Measurements from ENCODE around the gene CAPZB. TPM values are rescaled to one million over a fixed set of nuclear protein-coding genes. Genes with fewer than 3 reads are reported as not detected.

The CAPZB gene
- total and polyA plus RNA-seq, 10 donors: 139 to 386 (median 277) TPM

DNA sequence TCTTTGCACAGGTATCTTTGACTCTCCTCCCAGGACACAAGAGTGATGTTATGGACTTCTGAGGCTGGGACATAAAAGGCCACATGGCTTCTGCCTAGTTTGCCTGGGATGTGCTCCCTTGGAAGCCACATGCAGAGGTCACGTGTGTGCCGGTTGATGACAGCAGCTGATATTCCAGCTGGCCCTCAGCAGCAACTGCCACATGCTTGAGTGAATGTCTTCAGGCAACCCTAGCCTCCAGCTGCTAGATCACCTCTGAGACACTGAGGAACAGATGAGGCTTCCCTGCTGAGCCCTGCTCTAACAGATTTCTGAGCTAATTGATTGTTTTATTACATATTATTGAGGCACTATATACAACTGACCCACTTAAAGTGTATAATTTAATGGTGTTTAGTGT lies 185.1 kb downstream of the CAPZB start:
- H3K36me3 ChIP-seq: peaks cover 0 to 37% (median 27%) of the 10 kb centered on the region in 6 donors
- no peak for DNase-seq
- WGBS, 5 donors: 86 to 100% (median 94%) methylated on average over 2 of the region's 2 CpGs
- H3K27ac ChIP-seq: no peak overlapping the region
- H3K4me3 ChIP-seq: no peak overlapping the region
- intact Hi-C loops (cut with DNase I; ENCODE audit: low total_unique reads): no loop called here
- TF ChIP-seq, protein P1, sequence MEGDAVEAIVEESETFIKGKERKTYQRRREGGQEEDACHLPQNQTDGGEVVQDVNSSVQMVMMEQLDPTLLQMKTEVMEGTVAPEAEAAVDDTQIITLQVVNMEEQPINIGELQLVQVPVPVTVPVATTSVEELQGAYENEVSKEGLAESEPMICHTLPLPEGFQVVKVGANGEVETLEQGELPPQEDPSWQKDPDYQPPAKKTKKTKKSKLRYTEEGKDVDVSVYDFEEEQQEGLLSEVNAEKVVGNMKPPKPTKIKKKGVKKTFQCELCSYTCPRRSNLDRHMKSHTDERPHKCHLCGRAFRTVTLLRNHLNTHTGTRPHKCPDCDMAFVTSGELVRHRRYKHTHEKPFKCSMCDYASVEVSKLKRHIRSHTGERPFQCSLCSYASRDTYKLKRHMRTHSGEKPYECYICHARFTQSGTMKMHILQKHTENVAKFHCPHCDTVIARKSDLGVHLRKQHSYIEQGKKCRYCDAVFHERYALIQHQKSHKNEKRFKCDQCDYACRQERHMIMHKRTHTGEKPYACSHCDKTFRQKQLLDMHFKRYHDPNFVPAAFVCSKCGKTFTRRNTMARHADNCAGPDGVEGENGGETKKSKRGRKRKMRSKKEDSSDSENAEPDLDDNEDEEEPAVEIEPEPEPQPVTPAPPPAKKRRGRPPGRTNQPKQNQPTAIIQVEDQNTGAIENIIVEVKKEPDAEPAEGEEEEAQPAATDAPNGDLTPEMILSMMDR (IDR thresholded peaks at IDR 0.05 in 8 of 11, conservative IDR thresholded peaks at IDR 0.05 in 3 of 11): no peak
- TF ChIP-seq POLR2A (IDR thresholded peaks at IDR 0.05): no peak
- TF ChIP-seq POLR2AphosphoS5 (IDR thresholded peaks at IDR 0.05): no peak
- H3K27me3 ChIP-seq (replicated peaks in 1 of 7): no peaks in the 10 kb centered on the region
- no peaks in the 10 kb centered on the region for H3K4me1 ChIP-seq
- H3K9me3 ChIP-seq: peaks cover 0 to 13% (median 6%) of the 10 kb centered on the region in 8 donors

DNA sequence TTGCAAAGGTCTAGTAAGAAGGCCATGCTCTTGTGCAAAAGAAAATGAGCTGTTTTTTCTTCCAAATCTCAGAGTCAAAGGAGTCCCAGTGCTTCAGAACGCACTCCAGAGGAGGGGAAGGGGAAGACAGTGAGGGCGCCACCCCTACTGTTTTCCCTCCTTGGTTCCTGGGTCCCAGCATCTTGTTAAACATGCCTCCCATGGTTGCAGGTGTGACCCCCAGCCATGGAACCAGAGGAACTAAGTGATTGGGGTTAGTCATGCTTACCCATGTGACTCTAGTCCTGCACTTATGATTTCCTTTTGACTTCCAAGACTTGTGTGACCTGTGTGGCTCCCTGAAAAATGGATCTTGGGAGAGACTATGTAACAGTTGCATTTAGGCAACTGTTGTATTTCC lies 190.7 kb downstream of the CAPZB start:
- Histone ChIP-seq H3K27me3 (replicated peaks in 1 of 7) (no peaks in the 10 kb centered on the region), H3K9me3 (peaks cover 2 to 42% (median 29%) of the 10 kb centered on the region in 8 donors), H3K4me3 (no peak overlapping the region), H3K27ac (no peak overlapping the region), H3K4me1 (no peaks in the 10 kb centered on the region), H3K36me3 (peaks cover 0 to 15% (median 0%) of the 10 kb centered on the region in 6 donors)
- 73 to 97% (median 96%) methylated on average over 2 of the region's 2 CpGs for WGBS, 5 donors
- DNase-seq: no peak
- intact Hi-C loops (cut with DNase I; ENCODE audit: low total_unique reads): no loop called here
- TF ChIP-seq POLR2AphosphoS5 (IDR thresholded peaks at IDR 0.05) (no peak), POLR2A (IDR thresholded peaks at IDR 0.05) (no peak)
- TF ChIP-seq, protein P1 (IDR thresholded peaks at IDR 0.05 in 8 of 11, conservative IDR thresholded peaks at IDR 0.05 in 3 of 11): no peak

DNA sequence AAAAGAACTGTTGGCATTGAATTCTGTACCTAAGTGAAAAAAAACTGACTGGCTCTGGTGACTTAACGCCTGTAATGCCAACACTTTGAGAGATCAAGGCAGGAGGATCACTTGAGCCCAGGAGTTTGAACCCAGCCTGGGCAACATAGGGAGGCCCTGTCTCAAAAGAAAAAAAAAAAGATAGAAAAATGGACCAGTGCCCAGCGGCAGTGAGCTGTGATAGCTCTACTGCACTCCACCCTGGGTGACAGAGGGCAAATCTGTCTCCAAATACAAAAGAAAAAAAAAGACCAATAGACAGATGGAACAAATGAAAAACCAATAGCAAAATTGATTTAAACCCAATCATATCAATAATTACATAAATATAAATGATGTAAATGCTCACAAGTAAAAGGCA lies 196.1 kb downstream of the CAPZB start:
- peaks cover 0 to 15% (median 4%) of the 10 kb centered on the region in 6 donors for H3K4me1 ChIP-seq
- H3K36me3 ChIP-seq: peaks cover 0 to 11% (median 0%) of the 10 kb centered on the region in 6 donors
- TF ChIP-seq POLR2AphosphoS5 (IDR thresholded peaks at IDR 0.05) (no peak), POLR2A (IDR thresholded peaks at IDR 0.05) (no peak)
- TF ChIP-seq, protein P1 (IDR thresholded peaks at IDR 0.05 in 8 of 11, conservative IDR thresholded peaks at IDR 0.05 in 3 of 11): no peak
- no peak for DNase-seq
- no peak overlapping the region for H3K27ac ChIP-seq
- intact Hi-C loops (cut with DNase I; ENCODE audit: low total_unique reads): no loop called here
- H3K27me3 ChIP-seq (replicated peaks in 1 of 7): peaks cover 0 to 16% (median 0%) of the 10 kb centered on the region in 7 donors
- peak overlapping the region in 6 of 8 donors; percentile 31 to 64 (median 40) for H3K4me3 ChIP-seq
- 54 to 76% (median 60%) methylated on average over 2 of the region's 2 CpGs for WGBS, 5 donors
- peaks cover 0 to 23% (median 15%) of the 10 kb centered on the region in 8 donors for H3K9me3 ChIP-seq

Small RNAs within 50 kb of the gene (small RNA-seq; reads per million reads assigned to genes)
- gene RN7SL277P: 0 to 0.12 (median 0) reads per million in 4 donors
- 0 reads per million in 4 donors for gene RNU4-28P
- 0 reads per million in 4 donors for gene RNU6-1099P

Other genes with a start within 250 kb of the CAPZB start
- 10 to 100 TPM; 20.9 to 45.6 (median 32.2) TPM for gene EMC1, start 234.0 kb downstream of the CAPZB start, total RNA-seq
- gene EMC1, start 234.0 kb downstream of the CAPZB start, polyA plus RNA-seq: 1 to 10 TPM; 5.1 to 9.7 (median 5.6) TPM
- gene MRTO4, start 233.7 kb downstream of the CAPZB start, total RNA-seq: 10 to 100 TPM; 12.1 to 31.6 (median 20.7) TPM
- 10 to 100 TPM; 41.3 to 44.1 (median 43.2) TPM for gene MRTO4, start 233.7 kb downstream of the CAPZB start, polyA plus RNA-seq
- 1 to 10 TPM in 4 of 7 donors, under 1 TPM in 3; 0.60 to 2.2 (median 1.4) TPM for gene AKR7A3, start 196.8 kb downstream of the CAPZB start, total RNA-seq
- gene AKR7A3, start 196.8 kb downstream of the CAPZB start, polyA plus RNA-seq: 1 to 10 TPM in 2 of 3 donors, under 1 TPM in 1; 0.55 to 1.8 (median 1.0) TPM
- gene AKR7A2, start 173.4 kb downstream of the CAPZB start, total RNA-seq: 10 to 100 TPM; 31.4 to 68.4 (median 34.6) TPM
- gene AKR7A2, start 173.4 kb downstream of the CAPZB start, polyA plus RNA-seq: 10 to 100 TPM; 14.6 to 35.5 (median 28.6) TPM
- gene SLC66A1, start 173.2 kb downstream of the CAPZB start, total RNA-seq: 10 to 100 TPM; 10.8 to 17.6 (median 12.7) TPM
- 10 to 100 TPM in 2 of 3 donors, 1 to 10 TPM in 1; 9.6 to 20.9 (median 17.3) TPM for gene SLC66A1, start 173.2 kb downstream of the CAPZB start, polyA plus RNA-seq
- gene NBL1, start 158.8 kb upstream of the CAPZB start, total RNA-seq: 10 to 100 TPM in 6 of 7 donors, 1 to 10 TPM in 1; 9.9 to 50.1 (median 18.6) TPM
- 10 to 100 TPM; 16.4 to 26.8 (median 16.6) TPM for gene NBL1, start 158.8 kb upstream of the CAPZB start, polyA plus RNA-seq
- under 1 TPM in 2 of 7 donors, not detected in 5; 0.13 to 0.47 TPM for gene HTR6, start 179.3 kb upstream of the CAPZB start, total RNA-seq
- gene HTR6, start 179.3 kb upstream of the CAPZB start, polyA plus RNA-seq: under 1 TPM in 1 of 3 donors, not detected in 2; 0.06 TPM

All from spleen (tissue), 11 donors.